Ascending aorta (tissue), 2 donors: Measurements from ENCODE around the gene AARS2. TPM values are rescaled to one million over a fixed set of nuclear protein-coding genes. Genes with fewer than 3 reads are reported as not detected.
A peak's percentile ranks its signal among the peaks of the same experiment; 100 is the strongest.

Experiments used
- DNase-seq, 2 donors: peaks; one replicate each; pipeline ENCODE4 v3.0.0-alpha.2; 2019; ENCODE audit warnings: low spot score in 2 of 2
- H3K27ac ChIP-seq, 2 donors: fragments of 200-600 bp; sonication (generic); one replicate each; pipeline ENCODE4 v1.5.1; 2016 to 2017; ENCODE audit warnings: mild to moderate bottlenecking in 1 of 2
- H3K27me3 ChIP-seq: fragments of 200-600 bp; sonication (generic); one replicate; pipeline ENCODE4 v1.5.1; 2017
- H3K36me3 ChIP-seq, 2 donors: fragments of 200-600 bp; sonication (generic); one replicate each; pipeline ENCODE4 v1.5.1; 2016
- H3K4me1 ChIP-seq, 2 donors: fragments of 200-600 bp; sonication (generic); one replicate each; pipeline ENCODE4 v1.5.1; 2016 to 2017; ENCODE audit warnings: mild to moderate bottlenecking in 1 of 2
- H3K4me3 ChIP-seq, 2 donors: fragments of 200-600 bp; sonication (generic); one replicate each; pipeline ENCODE4 v1.5.1; 2016 to 2017; ENCODE audit warnings: mild to moderate bottlenecking in 1 of 2
- H3K9me3 ChIP-seq, 2 donors: fragments of 200-600 bp; sonication (generic); one replicate each; pipeline ENCODE4 v1.5.1; 2016
- CTCF ChIP-seq, 3 experiments: fragments of 200-600 bp in 2 of 3; fragments of 450-650 bp in 1 of 3; sonication (generic) in 2 of 3; IDR thresholded peaks; one replicate each; pipeline ENCODE4 v1.5.1; 2016 to 2019; ENCODE audit warnings: antibody characterized with exemption in 3 of 3, mild to moderate bottlenecking in 1 of 3, moderate library complexity in 1 of 3
- intact Hi-C: fragments of 100-400 bp; cut with DNase I; formaldehyde crosslinking; loops from one replicate; pipeline ENCODE4 v1.15.1; 2023
- total RNA-seq: library from RNA; depleted of rRNA; stranded (reverse); fragments of >200 nt; gene quantifications from one replicate; pipeline ENCODE4 v1.1.0, GENCODE V29; 2016

Gene AARS2
- total RNA-seq, 1 donor from 2014 or later, result 4.5 TPM

DNA sequence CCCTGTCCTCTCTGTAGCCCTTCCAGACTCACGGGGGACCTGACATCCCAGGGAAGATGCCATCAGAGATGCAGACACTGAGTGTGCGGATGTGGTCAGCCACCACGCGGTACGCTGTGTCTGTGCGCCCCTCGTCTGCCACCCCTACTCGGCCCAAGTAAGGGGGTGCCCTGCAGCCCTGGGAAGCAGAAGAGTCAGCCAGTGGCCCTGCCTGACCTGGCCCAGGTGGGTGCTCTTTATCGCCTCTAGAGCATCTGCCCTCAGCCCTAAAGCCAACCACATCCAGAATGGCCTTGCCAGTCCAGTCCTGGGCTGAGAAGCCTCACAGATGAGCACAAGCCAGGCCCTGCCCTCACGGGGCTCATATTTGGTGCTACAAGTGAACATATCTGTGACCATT is 5.9 kb downstream of the AARS2 start:
- no peak for DNase-seq
- peaks cover 69 to 84% of the 10 kb centered on the region in 2 donors for H3K36me3 ChIP-seq
- intact Hi-C loops, result no loop called here
- TF ChIP-seq CTCF (IDR thresholded peaks at IDR 0.05), result no peak
- no peak overlapping the region for H3K4me3 ChIP-seq
- H3K9me3 ChIP-seq, result no peaks in the 10 kb centered on the region
- peaks cover 0 to 2% of the 10 kb centered on the region in 2 donors for H3K4me1 ChIP-seq
- H3K27ac ChIP-seq, result no peak overlapping the region
- no peaks in the 10 kb centered on the region for H3K27me3 ChIP-seq

GRCh38 chr6:44306710-44307109 is 6.4 kb downstream of the AARS2 start:
- no peak for TF ChIP-seq CTCF (IDR thresholded peaks at IDR 0.05)
- DNase-seq, result no peak
- intact Hi-C loops, result no loop called here
- Histone ChIP-seq H3K36me3 (peaks cover 73 to 88% of the 10 kb centered on the region in 2 donors), H3K27me3 (no peaks in the 10 kb centered on the region), H3K4me1 (no peaks in the 10 kb centered on the region), H3K4me3 (no peak overlapping the region), H3K27ac (no peak overlapping the region), H3K9me3 (no peaks in the 10 kb centered on the region)

GRCh38 chr6:44305200-44305725 is 7.9 kb downstream of the AARS2 start:
- Histone ChIP-seq H3K27ac (no peak overlapping the region), H3K4me3 (no peak overlapping the region), H3K36me3 (peaks cover 69 to 87% of the 10 kb centered on the region in 2 donors), H3K9me3 (no peaks in the 10 kb centered on the region), H3K4me1 (no peaks in the 10 kb centered on the region), H3K27me3 (no peaks in the 10 kb centered on the region)
- TF ChIP-seq CTCF (IDR thresholded peaks at IDR 0.05), result no peak
- DNase-seq, result no peak
- intact Hi-C loops, result no loop called here

DNA sequence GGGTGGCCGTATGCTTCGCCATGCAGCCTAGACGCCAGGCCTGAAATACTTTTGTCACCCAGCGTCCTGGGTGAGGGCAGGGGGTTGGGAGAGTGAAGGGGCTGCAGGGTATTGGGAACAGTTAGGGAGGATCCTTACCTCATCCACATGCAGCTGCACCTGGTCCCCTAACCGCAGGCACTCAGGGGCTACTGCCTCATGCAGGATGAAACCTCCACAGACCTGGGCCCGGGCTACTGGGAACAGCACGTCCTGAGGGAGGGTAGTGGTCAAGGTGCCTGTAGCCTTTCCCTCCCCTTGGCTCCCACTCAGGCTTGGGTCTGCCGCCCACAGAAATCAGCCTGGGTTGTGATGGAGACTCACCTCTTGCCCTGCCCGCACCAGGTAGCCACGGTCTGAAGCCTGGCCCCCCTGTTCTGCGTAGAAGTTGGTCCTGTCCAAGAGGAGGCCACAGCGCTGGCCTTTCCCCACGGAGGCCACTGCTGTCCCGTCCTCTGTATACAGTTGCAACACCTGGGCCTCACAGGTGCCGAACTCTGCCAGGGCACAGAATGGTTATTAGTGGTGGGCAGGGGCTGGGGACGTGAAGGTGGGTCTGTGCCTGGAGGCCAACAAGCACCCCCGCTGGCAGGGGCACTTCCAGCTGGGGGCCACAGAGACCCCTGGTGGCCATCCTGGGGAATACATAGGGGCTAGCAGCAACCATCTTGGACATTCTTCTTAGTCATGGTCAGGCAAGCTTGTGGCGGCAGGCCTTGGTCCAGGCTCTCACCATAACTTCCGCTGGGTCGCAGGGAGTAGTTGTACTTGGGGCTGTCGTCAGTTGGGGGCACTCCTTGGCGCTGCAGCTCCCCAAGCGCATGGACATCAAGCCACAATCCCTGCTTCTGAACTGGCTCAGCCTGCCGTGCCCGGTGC is 8.6 kb downstream of the AARS2 start:
- H3K4me3 ChIP-seq, result no peak overlapping the region
- H3K9me3 ChIP-seq, result no peaks in the 10 kb centered on the region
- H3K27me3 ChIP-seq, result no peaks in the 10 kb centered on the region
- intact Hi-C loops, result no loop called here
- peaks cover 62 to 82% of the 10 kb centered on the region in 2 donors for H3K36me3 ChIP-seq
- no peaks in the 10 kb centered on the region for H3K4me1 ChIP-seq
- no peak overlapping the region for H3K27ac ChIP-seq
- peak; percentile 53 to 67 (median 55) for TF ChIP-seq CTCF (IDR thresholded peaks at IDR 0.05)
- no peak for DNase-seq

DNA sequence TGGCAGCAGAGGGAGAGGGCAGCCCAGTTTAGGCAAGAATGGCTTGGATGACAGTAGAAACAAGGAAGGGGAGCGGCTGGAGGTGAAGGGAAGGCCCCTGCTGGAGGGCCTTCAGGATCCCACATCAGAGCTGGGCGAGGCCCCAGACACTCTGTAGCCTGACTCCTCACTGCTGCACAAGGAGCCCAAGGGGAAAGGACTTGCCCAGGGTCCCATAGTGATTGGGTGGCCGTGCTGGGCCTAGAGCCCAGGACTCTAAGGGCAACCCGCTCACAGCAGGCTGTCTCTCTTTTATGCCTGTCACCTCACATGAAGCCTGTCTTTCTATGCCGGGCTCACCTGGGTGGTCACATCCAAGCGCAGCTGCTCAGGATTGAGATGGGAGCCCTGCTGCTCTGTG is 9.3 kb downstream of the AARS2 start:
- Histone ChIP-seq H3K4me3 (no peak overlapping the region), H3K27me3 (no peaks in the 10 kb centered on the region), H3K36me3 (peaks cover 57 to 75% of the 10 kb centered on the region in 2 donors), H3K27ac (no peak overlapping the region), H3K4me1 (no peaks in the 10 kb centered on the region), H3K9me3 (no peaks in the 10 kb centered on the region)
- intact Hi-C loops, result no loop called here
- DNase-seq, result no peak
- TF ChIP-seq CTCF (IDR thresholded peaks at IDR 0.05), result no peak
